COLO668 (cell line): ENCODE data around the gene RHOBTB1.

Source experiments
- DNase-seq: peaks from one replicate; lab custom pipeline; 2025; ENCODE audit not compliant: unreplicated experiment; lab: John Stamatoyannopoulos, UW

Gene RHOBTB1

GRCh38 chr10:60822809-60823208 lies 121.2 kb downstream of the RHOBTB1 start:
- DNase-seq = no peak

GRCh38 chr10:60821656-60822055 lies 122.3 kb downstream of the RHOBTB1 start:
- DNase-seq = no peak

GRCh38 chr10:60820093-60820754 lies 123.8 kb downstream of the RHOBTB1 start:
- no peak for DNase-seq
